Keratinocyte (primary cell): ENCODE measurements around the gene GPC5. TPM values are rescaled to one million over a fixed set of nuclear protein-coding genes. Genes with fewer than 3 reads are reported as not detected.

ENCODE experiments used
- DNase-seq: peaks from one replicate; pipeline ENCODE4 v3.0.0-alpha.2; 2011; ENCODE audit warnings: low read depth, missing footprints, low spot score
- FAIRE-seq: peaks from 2 replicates; lab custom pipeline; 2011; peaks lifted over from hg19 to GRCh38; lab: Jason Lieb, UNC
- H2AFZ ChIP-seq: 2 replicates; pipeline ENCODE4 v1.6.0; 2012; ENCODE audit warnings: low read length, control low read depth, inconsistent platforms; ENCODE audit not compliant: control insufficient read depth
- H3K27ac ChIP-seq: 2 replicates; pipeline ENCODE4 v1.5.1; 2011; ENCODE audit warnings: low read length; ENCODE audit not compliant: control insufficient read depth, insufficient read depth
- H3K27me3 ChIP-seq: 3 replicates; pipeline ENCODE4 v1.6.0; 2011; ENCODE audit warnings: low read length; ENCODE audit not compliant: control insufficient read depth, insufficient read depth; ENCODE audit errors: extremely low read depth
- H3K36me3 ChIP-seq, 2 experiments: 2 replicates in 1 of 2; 3 replicates in 1 of 2; pipeline ENCODE4 v1.5.1; 2011; ENCODE audit warnings: low read length in 2 of 2, mild to moderate bottlenecking in 1 of 2; ENCODE audit not compliant: control insufficient read depth in 2 of 2, insufficient read depth in 2 of 2; ENCODE audit errors: extremely low read depth in 1 of 2
- H3K4me1 ChIP-seq: 3 replicates; pipeline ENCODE4 v1.5.1; 2011; ENCODE audit warnings: low read length; ENCODE audit not compliant: control insufficient read depth, insufficient read depth; ENCODE audit errors: extremely low read depth
- H3K4me2 ChIP-seq: 3 replicates; pipeline ENCODE4 v1.6.0; 2011; ENCODE audit warnings: low read depth, low read length; ENCODE audit not compliant: control insufficient read depth, insufficient read depth; ENCODE audit errors: extremely low read depth
- H3K4me3 ChIP-seq, 3 experiments: fragments of 200-600 bp in 1 of 3; sonication (generic) in 1 of 3; 2 replicates in 2 of 3; 3 replicates in 1 of 3; pipeline ENCODE4 v1.5.1; 2011 to 2016; ENCODE audit warnings: low read length in 3 of 3, mild to moderate bottlenecking in 3 of 3, control low read depth in 2 of 3, inconsistent platforms in 1 of 3, low read depth in 1 of 3, mixed read lengths in 1 of 3, mixed run types in 1 of 3, moderate library complexity in 1 of 3; ENCODE audit not compliant: control insufficient read depth in 2 of 3, insufficient read depth in 2 of 3; ENCODE audit errors: extremely low read depth in 1 of 3
- H3K79me2 ChIP-seq: 2 replicates; pipeline ENCODE4 v1.6.0; 2012; ENCODE audit warnings: low read length; ENCODE audit not compliant: control insufficient read depth, insufficient read depth
- H3K9ac ChIP-seq: 3 replicates; pipeline ENCODE4 v1.6.0; 2011; ENCODE audit warnings: low read length; ENCODE audit not compliant: control insufficient read depth, insufficient read depth; ENCODE audit errors: extremely low read depth
- H3K9me1 ChIP-seq: 3 replicates; pipeline ENCODE4 v1.6.0; 2011; ENCODE audit warnings: low read length; ENCODE audit not compliant: control insufficient read depth, insufficient read depth; ENCODE audit errors: extremely low read depth
- H3K9me3 ChIP-seq: 2 replicates; pipeline ENCODE4 v1.5.1; 2012; ENCODE audit warnings: low read depth, low read length; ENCODE audit not compliant: control insufficient read depth
- H4K20me1 ChIP-seq: 3 replicates; pipeline ENCODE4 v1.6.0; 2011; ENCODE audit warnings: low read length; ENCODE audit not compliant: control insufficient read depth, insufficient read depth; ENCODE audit errors: extremely low read depth
- CTCF ChIP-seq, 3 experiments: IDR thresholded peaks in 1 of 3; conservative IDR thresholded peaks in 1 of 3; optimal IDR thresholded peaks in 1 of 3; 2 replicates in 2 of 3; 3 replicates in 1 of 3; pipeline versions ENCODE3 to v1.5.1; 2011; ENCODE audit warnings: low read length in 3 of 3, mild to moderate bottlenecking in 3 of 3, moderate library complexity in 2 of 3, control low read depth in 1 of 3, inconsistent platforms in 1 of 3; ENCODE audit not compliant: insufficient read depth in 2 of 3; ENCODE audit errors: extremely low read depth in 1 of 3
- EZH2 ChIP-seq: IDR thresholded peaks from one replicate; pipeline ENCODE4 v1.6.1; 2012; ENCODE audit warnings: inconsistent platforms, mild to moderate bottlenecking, low read length, moderate library complexity
- dilution Hi-C: fragments of 300-500 bp; cut with MboI; formaldehyde crosslinking; loops from one replicate; pipeline ENCODE4 v1.7.0; 2020; ENCODE audit warnings: low sequenced_read_pairs; ENCODE audit not compliant: extremely low pct_ligation_motif_present
- polyA plus RNA-seq, 5 experiments: library from polyadenylated mRNA; depleted of rRNA in 3 of 5; stranded (reverse) in 3 of 5; stranded (forward) in 1 of 5; unstranded in 1 of 5; fragments of >200 nt; gene quantifications; 1 replicate in 1 of 5; 2 replicates in 3 of 5; 3 replicates in 1 of 5; pipeline versions ENCODE4 v1.2.1 to v1.2.3, GENCODE V29; 2011 to 2012; ENCODE audit warnings: missing spikeins in 2 of 5, low read depth in 1 of 5, low replicate concordance in 1 of 5

Gene GPC5
- polyA plus RNA-seq, 1 donor (not counting 4 experiments of a cell fraction or from before 2014, with no cell fraction given), result 0.10 TPM

GRCh38 chr13:91904597-91904996, 506.2 kb downstream of the GPC5 start:
- Histone ChIP-seq H3K27ac (no peak overlapping the region), H3K36me3 (no peaks in the 10 kb centered on the region), H4K20me1 (no peaks in the 10 kb centered on the region), H3K79me2 (no peaks in the 10 kb centered on the region), H3K9me3 (no peaks in the 10 kb centered on the region), H2AFZ (no peak overlapping the region), H3K9me1 (no peaks in the 10 kb centered on the region), H3K4me1 (no peaks in the 10 kb centered on the region), H3K27me3 (no peaks in the 10 kb centered on the region), H3K9ac (no peak overlapping the region), H3K4me2 (no peak overlapping the region), H3K4me3 (no peak overlapping the region)
- DNase-seq (no peak), FAIRE-seq (no peak)
- dilution Hi-C loops, result no loop called here
- TF ChIP-seq EZH2 (no peak), CTCF (optimal IDR thresholded peaks at IDR 0.05 in 1 of 3, IDR thresholded peaks at IDR 0.05 in 1 of 3, conservative IDR thresholded peaks at IDR 0.05 in 1 of 3; ENCODE audit: extremely low read depth in 1 of 3, insufficient read depth in 2 of 3, low read length in 3 of 3) (no peak)

DNA sequence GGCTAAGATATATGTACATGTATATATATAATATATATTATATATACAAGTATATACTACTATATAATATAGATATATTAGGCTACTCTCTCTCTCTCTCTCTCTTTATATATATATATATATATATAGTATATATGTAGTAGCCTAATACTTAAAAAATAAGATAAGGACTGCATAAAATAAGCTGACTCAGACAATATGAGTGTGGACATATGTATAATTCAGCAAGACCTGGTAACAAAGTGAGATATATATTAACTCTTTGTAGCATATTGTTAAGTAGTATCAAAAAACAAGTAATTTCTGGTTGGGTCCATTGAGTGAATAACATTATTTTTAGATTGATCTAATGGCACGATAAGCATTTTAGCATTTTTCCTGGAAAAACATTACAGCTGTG, 509.0 kb downstream of the GPC5 start:
- Histone ChIP-seq H4K20me1 (no peaks in the 10 kb centered on the region), H3K79me2 (no peaks in the 10 kb centered on the region), H3K4me2 (no peak overlapping the region), H3K27me3 (no peaks in the 10 kb centered on the region), H2AFZ (no peak overlapping the region), H3K4me3 (no peak overlapping the region), H3K27ac (no peak overlapping the region), H3K36me3 (no peaks in the 10 kb centered on the region), H3K9me1 (no peaks in the 10 kb centered on the region), H3K9ac (no peak overlapping the region), H3K9me3 (no peaks in the 10 kb centered on the region), H3K4me1 (no peaks in the 10 kb centered on the region)
- dilution Hi-C loops, result no loop called here
- no peak for FAIRE-seq
- no peak for TF ChIP-seq EZH2
- no peak for TF ChIP-seq CTCF (optimal IDR thresholded peaks at IDR 0.05 in 1 of 3, IDR thresholded peaks at IDR 0.05 in 1 of 3, conservative IDR thresholded peaks at IDR 0.05 in 1 of 3; ENCODE audit: extremely low read depth in 1 of 3, insufficient read depth in 2 of 3, low read length in 3 of 3)
- no peak for DNase-seq
